ENCODE data around the gene TSPO.

TSPO gene

GRCh38 chr22:43203471-43203981 is 52.2 kb downstream of the TSPO start:
- no peak for DNase-seq

GRCh38 chr22:43205261-43205691 is 53.9 kb downstream of the TSPO start:
- DNase-seq, result no peak

GRCh38 chr22:43205748-43206508 is 54.6 kb downstream of the TSPO start:
- DNase-seq, result peak; percentile 13

GRCh38 chr22:43206509-43207161 is 55.3 kb downstream of the TSPO start:
- no peak for DNase-seq

- DNase-seq, result no peak
These were observed 56.0 kb downstream of the TSPO start for GRCh38 chr22:43207386-43207785.

GRCh38 chr22:43207849-43208702 is 56.7 kb downstream of the TSPO start:
- no peak for DNase-seq

- no peak for DNase-seq
These were observed 57.6 kb downstream of the TSPO start for GRCh38 chr22:43208703-43209522.

- DNase-seq, result no peak
These were observed 58.1 kb downstream of the TSPO start for GRCh38 chr22:43209523-43209890.

GRCh38 chr22:43209971-43210370 is 58.6 kb downstream of the TSPO start:
- DNase-seq, result no peak

- DNase-seq, result no peak
These were observed 59.5 kb downstream of the TSPO start for GRCh38 chr22:43210631-43211515.

DNA sequence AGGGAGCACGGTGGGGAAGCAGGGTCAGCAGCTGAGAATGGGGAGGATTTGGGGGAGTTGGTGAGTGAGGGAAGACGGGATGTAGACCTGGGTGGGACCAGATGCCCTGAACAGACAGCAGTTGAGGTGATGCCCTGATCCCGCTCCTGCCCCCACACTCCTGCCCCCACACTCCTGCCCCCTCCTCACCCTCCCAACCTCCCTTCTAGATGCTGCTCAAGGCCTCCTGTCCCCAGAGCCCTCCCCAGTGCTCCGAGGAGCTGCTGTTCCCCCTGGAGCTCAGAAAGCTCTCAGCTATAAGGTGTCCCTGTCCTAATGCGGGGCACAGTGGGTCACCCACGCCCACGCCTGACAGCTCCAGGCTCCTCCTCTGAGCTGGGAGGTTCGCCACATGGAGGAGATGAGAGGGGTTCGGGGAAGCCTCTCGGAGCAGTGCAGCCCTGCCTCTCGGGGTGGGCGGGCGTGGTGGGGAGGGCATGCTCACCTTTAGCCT is 60.6 kb downstream of the TSPO start:
- no peak for DNase-seq

DNA sequence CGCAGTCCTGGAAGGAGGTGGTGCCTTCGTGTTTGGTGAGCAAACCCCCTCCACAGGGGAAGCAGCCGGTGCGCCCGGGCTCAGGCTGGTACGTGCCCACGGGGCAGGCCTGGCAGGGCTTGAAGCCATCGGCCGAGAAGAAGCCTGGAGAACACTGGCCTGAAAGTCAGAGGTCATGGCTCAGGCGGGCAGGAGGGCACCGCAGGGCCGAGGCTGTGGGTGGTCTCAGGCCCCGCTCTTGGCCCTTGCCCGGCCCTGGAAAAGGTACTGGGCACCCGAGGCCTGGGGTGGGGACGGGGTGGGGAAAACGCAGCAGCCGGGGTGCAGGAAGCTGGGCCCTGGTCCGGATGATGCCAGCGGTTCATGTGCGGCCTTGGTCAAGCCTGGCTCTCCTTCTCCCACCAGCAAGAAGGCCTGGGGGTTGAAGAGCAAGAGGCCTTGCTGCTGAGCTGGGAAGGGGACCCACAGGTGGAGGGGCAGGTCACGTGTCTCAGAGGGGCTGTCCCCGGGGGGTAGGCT is 61.1 kb downstream of the TSPO start:
- no peak for DNase-seq
